ENCODE measurements around the gene ANO10.
"Not testable (repeated sequence)": the region's sequence is repeated elsewhere in the genome, so short reads cannot be mapped to it uniquely, and the experiment has no call there.

ANO10 gene

DNA sequence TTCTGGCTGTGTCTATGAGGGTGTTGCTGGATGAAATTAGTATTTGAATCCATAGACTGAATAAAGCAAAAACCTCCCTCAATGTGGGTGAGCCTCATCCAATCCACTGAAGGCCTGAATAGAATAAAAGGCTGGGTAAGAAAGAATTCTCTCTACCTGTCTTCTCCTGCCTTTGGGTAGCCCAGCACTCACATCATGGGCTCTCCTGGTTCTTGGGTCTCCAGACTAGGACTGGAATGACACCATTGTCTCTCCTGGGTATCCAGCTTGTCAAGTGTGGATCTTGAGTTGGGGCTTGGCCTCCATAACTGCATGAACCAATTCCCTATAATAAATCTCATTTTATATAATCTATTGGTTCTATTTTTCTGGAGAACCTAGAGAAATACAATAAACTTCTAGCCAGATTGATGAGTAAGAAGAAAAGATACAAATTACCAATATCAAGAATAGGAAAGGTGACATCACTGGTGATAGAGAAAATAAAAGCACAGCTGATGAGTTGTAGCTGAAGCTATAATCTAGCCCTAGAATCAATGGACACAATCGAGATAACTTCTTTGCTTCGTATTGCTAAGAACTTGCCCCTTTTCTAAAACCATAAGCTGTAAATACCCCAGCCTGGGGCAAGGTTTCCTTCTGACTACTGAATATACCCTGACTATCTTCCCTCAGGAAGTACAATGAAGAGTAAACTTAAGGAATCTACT, 106.4 kb downstream of the ANO10 start:
- DNase-seq = no peak

DNA sequence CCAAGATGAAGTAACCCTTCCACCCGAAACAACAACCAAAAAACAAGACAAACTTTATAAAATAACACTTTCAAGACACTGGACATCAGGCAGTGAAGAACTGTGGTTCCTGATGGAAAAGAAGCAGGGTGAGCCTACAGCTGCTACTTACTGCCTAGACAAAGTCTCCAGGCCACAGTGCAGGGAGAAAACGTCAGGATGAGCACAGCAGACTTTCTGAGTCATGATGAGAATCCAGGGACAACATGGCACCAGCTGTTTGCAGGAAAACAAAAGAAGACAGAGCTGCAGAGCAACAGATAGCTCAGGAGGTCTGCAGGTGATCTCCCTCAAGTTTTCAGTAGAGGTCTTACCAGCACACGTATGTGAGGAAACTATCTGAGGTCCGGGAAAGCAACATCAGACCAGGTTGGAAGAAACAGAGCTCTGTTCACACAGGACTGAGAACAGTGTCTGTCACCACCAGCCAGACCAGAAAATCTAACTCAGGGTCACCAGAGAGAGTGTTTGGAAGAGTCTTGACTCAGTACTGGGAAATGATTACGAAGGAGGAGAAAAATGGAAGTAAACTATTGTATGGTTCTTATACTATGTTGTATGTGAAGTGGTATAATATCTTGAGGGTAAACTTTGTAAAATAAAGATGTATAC, 108.9 kb downstream of the ANO10 start:
- no peak for DNase-seq

DNA sequence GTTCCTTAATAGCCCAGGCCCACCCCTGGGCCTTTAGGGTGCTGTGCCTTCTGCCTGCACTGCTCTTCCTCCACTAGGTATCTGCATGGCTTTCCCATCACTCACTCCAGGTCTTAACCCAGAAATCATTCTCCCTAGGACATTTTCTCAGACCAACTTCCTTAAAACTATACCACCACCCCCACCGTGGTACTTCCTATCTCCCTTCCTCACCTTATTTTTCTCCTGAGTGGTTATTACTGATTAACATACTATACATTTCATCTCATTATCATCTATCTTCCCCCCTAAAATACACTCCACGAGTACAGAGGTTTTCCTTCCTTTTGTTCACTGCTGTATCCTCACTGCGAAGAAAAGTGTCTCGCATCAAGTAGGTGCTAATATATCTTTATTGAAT, 115.2 kb downstream of the ANO10 start:
- DNase-seq = no peak

DNA sequence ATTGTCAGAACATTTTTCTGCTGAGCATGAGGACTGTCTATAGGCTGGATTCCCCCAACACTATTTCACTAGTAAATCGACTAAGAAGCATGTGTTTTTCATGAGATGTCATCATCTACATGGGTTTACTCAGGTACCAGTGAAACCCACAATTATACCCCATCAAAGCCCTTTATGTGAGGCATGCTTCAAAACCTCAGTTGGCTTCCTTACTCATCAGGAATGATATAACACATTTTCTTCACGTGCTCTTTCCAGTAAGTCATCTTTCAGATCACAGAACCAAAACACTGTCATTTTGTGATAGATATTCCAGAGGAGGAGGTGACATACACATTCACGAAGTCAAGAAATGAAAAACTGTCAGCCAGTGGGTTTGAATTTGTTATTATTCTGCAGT, 116.5 kb downstream of the ANO10 start:
- DNase-seq = no peak

DNA sequence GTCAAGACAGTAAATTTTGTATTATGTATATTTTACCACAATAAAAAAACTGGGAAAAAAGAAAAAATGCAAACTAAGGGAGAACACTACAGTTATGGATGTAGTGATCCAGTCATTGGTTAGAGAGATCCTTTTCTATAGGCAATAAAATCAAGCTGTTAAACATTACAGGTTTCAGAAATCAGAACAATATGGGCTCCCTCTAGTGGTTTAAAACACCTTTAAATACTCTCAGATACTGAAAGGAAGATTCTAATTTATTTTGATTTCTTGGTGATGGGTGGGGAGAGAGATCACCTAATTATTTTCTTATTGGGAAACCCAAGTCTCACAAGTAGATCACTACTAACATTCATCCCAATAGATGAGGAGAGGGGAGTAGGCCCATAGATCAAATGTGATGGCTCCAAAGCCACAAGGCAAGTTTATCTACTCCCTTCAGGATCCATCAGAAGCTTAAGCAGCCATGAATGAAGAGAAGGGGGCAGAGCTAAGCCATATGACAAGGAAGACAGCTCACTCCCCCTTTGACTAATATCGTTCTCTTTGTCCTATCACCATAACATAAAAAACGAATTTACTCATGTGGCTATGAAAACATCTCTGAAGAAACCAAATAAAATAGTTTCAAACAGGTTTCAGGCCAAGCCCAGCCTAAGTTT, 118.6 kb downstream of the ANO10 start:
- no peak for DNase-seq

DNA sequence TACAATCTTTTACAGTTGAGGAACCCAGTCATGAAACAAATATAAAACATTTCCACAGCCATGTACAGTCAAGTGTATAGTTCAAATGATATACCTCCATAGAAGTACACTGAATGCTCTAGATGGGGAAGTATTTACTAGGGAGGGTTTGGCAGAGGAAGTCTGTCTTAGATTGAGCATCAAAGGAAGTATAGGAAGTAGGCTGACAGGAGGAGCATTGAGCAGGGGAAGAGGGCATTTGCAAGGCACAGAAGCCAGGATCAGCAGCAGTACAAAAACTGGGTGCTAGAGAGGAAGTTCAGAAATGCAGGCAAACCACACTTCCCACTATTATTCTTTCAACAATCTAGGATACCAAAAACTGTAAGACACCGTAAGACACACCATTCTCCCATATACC, 122.6 kb downstream of the ANO10 start:
- no peak for DNase-seq

DNA sequence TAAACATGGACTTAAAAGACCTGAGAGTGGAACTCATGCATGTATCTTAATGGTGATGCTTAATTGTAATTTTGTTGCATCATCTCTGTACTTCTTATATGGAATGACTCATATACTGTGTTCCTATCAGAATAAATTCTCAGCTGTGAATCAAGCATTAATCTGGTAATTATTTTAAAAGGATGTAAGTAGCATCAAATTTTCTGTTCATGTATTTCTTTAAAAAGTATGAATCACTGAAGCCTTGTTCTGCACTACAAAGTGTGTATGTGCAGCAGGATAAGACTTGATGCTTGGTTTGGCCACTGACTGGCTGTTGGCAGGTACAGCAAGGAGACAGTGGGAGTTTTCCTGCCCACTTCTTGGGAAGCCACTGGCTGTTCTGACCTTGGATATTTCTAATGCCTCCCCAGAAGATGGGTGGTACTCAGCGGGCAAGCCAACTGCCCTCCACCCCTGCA, 123.9 kb downstream of the ANO10 start:
- DNase-seq = no peak

DNA sequence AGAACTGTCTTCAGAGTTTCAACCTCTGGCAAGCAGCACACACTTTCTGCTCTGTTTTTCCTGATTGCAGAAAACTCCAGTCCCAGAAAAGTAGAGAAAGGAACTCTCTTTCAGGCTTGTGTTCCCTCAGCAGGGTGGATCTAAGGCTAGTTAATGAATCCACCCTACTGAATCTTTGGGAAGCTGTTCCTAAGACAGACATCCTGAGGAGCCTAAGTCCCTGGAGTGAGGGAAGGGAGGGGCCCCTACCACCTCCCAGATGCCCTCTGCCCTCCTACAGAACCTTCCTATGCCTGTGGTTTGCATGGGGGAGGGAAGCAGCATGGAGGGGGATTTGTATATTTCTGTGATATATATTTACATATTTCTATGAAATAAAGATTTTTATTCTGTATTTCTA, 124.4 kb downstream of the ANO10 start:
- DNase-seq = no peak

DNA sequence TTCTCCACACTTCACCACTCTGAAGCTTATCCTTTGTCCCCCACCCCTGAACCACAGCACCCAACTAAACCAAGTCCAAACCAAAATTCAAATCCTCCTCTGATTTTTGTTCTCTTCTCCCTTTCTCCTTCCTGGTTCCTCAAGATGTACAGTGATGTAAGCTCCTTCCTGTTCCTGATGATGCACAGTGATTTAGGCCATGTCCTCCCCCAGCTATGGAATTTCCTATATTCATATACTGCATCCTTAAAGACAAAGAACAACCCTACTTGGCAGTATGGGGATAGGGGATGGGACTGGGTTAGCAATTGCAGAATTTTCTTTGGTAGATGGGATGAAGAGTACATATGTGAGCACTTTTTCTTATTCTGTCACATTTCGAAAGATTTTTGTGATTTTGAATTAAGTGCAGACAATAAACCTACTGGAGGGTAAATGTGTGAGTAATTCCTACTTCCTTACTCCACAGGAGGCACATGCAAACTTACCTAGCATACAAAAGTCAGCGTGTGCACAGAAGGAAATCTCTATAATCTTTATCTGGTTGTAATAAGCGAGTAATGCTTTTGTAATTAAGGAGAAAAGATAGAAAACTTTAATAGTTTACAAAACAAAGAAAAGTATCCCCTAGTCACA, 125.0 kb downstream of the ANO10 start:
- DNase-seq = no peak

DNA sequence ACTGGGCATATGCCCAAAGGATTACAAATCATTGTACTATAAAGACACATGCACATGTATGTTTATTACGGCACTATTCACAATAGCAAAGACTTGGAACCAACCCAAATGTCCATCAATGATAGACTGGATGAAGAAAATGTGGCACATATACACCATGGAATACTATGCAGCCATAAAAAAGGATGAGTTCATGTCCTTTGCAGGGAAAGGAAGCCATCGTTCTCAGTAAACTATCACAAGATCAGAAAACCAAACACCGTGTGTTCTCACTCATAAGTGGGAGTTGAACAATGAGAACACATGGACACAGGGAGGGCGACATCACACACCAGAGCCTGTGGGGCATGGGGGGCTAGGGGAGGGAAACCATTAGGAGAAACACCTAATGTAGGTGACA, 128.9 kb downstream of the ANO10 start:
- not testable (repeated sequence) for DNase-seq

DNA sequence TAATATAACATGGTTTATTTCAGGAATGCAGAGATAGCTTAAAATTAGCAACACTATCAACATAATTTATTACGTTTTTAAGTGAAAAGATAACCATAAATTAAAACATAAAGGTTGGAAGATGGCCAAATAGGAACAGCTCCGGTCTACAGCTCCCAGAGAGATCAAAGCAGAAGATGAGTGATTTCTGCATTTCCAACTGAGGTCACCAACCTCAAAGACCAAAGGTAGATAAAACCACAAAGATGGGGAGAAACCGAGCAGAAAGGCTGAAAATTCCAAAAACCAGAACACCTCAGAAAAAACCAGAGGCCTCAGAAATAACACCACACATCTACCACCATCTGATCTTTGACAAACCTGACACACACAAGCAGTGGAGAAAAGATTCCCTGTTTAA, 130.0 kb downstream of the ANO10 start:
- DNase-seq = not testable (repeated sequence)

DNA sequence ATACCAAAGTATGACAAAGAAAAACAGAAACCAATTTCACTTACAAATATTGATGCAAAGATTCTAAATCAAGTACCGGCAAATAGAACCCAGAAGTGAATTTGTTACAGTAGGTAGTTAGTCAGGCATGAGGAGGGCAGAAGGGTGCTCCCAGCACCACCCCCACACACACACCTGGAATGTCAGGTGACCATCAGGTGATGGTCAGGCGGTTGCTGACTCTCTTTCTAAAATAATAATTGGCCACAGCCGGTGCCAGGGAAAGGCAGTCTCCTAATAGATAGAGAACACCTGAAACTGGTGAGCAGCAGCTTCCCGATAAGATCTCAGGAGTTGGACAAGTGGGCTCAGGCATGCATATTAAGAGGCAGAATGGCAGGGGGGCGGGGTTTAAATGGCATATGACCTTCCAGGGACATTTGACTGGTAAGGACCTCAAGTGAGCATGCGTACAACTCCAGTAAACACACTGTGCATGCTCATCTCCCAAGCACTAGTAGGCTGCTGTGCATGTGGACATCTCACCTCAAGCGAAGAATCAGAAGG, 131.1 kb downstream of the ANO10 start:
- DNase-seq = no peak

DNA sequence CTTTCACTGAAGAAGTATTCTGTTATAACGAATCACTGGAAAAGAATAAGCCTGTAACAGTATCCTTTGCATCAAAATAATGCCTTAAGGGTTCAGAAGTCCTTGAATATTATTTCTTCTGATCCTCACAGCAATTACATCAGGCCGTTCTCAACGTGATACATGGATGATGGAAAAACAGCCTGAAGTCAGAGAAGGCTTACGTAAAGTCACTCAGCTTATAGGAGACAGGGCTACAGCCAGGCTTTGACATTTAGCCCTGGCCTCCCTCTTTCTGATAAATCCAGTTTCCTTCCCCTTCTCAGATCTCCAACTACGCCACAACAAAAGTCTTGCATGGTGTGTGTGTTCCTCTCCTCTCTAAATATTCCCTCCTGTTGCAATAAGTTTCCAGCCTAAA, 131.9 kb downstream of the ANO10 start:
- DNase-seq = no peak

DNA sequence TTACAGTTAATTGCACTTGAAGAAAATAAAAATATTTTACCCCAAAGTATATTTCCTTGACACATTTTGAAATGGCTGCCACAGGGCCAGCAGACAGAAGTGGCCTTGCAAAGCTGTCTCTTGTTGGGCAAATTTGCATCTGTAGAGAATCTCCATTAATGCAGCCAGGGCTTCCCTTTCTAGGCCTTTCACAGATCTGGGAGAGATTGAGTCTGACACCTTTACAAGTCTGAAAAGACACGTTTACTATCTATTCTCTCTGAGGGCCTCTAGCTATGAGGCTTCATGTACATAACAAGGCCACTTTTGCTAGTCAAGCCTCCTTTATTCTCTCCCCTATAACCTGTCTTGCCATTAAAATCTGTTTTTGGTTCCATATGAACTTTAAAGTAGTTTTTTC, 135.9 kb downstream of the ANO10 start:
- DNase-seq = no peak

DNA sequence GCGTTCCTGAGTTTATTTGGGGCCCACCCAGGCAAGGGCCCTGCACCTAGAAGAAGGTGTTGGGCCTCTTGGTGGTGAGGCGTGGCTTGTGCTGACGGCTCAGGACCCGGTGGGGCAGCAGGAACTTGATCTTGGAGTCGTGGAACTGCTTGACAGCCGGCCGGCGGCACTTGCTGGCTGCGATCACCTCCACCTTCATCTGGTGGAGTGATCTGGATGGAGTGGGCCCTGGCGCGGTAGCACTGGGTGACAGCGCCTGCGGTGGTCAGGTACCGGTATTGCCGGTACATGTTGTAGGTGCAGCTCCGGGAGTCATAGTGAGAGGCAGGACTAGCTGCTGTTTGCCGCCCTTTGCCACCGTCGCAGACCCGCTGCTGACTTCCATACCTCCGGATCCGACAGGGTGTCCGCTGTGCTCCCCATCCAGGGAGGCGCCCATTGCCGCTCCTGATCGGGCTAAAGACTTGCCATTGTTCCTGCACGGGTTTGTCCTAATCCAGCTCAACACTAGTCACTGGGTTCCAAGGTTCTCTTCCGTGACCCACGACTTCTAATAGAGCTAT, 136.8 kb downstream of the ANO10 start:
- DNase-seq = no peak

DNA sequence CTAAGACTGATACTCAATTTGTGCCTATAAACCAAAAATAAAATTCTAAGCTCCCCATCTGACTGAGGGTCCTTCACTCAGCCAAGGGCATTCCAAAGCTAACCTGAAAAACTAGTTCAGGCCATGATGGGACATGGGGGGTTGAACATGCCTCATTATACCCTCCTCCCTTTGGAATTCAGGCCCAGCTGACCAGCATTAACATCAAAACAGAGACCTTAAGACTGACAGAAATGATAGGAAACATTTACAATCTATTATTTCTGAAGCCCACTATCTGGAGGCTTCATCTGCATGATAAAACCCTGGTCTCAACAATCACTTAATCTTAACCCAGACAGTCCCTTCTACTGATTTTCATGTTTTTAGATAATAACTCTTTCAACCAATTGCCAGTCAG, 140.4 kb downstream of the ANO10 start:
- DNase-seq = no peak

DNA sequence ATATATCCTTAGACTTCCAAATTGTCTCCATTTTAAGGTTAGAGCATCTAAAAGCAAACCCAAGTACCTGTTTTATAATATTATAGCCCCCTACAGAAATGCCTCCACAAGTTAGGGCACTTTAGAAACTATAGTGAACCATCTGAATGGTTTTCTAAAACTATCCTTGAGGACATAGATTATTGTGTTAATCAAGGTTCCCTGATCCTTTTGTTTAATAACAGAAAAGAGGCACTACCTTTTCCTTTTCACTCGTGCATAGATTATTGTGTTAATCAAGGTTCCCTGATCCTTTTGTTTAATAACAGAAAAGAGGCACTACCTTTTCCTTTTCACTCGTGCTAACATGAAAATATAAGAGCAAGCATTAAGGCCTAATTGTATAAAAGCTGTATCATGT, 143.0 kb downstream of the ANO10 start:
- DNase-seq = not testable (repeated sequence)

DNA sequence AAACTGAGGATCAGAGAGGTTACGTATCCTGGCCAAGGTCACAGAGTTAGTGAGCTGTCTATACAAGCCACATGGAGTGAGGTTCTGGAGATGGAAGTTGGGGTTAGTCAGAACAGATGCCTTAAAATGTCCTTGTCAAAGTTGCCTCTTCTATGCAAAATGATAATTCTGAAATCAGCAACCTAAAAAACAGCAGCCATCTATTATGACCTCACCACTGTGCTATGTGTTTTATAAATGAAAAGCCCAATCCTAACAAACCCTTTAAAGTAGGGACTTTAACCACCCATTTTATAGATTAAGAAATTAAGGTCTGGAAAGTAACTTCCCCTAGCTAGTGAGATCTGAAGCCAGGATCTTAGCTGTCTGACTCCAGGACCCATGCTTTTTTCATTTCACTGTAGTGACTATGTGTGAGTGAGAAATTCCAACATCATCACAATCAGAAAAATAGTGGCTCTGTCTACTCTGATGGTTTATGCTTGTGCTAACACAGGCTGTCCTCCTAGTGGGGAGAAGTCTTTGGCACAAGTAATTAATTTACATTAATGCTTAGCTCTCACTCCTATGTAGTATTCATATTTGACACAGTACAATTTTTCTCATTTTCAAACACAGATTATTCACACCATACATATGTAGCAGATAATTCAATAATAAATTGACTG, 143.6 kb downstream of the ANO10 start:
- no peak for DNase-seq

DNA sequence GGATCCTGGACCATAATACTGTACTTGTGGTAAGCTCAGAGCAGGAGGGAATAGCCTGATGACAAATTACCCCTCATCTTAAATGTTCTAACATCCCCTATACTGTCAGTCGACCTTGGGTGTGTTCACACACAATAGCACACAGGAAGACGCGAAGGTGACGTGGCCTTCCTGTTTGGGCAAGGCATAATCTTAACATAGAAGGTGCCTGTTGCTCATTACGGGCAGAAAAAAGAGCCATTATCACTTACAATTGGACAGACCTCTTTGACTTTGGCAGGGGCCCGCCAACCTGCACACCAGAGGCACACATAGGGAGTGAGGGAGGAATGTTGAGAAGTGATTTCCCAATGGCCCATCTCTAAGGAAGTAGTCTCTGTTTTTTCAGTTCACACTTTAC, 144.2 kb downstream of the ANO10 start:
- no peak for DNase-seq

DNA sequence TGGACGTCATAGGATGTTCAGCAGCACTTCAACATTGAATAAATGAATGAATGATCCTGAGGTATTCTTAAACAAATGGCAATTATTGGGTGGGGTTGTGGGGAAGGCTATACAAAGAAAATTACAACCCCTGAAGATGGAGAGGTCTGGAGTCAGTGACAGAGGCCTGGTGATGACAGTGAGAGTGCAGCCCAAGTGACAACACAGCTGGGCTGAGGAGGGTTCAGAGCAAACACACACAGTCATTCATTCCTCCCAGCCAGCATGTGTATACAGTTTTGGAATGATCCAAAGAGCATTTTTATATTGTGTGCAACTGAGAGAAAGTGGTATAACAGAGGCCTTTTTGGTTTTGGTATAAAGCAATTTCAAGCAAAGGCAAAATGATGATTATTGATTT, 148.1 kb downstream of the ANO10 start:
- DNase-seq = no peak

DNA sequence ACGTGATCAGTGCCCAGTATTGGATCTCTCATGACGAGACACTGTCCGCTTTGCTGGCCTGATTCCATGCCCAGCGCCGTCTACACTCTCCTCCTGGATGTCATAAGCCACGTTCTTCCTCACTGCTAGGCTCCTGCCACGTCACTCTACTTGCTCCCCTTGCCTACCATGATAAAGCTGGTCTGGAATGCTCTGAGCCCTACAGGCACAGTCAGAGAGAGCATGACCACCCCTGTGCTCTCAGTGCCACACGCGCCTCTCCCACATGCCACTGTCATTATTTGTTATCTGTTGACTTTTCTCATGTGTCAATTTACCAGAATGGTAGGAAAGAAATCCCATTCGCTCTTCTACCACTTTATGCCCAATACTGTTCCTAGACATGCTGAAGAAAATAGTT, 148.6 kb downstream of the ANO10 start:
- no peak for DNase-seq

DNA sequence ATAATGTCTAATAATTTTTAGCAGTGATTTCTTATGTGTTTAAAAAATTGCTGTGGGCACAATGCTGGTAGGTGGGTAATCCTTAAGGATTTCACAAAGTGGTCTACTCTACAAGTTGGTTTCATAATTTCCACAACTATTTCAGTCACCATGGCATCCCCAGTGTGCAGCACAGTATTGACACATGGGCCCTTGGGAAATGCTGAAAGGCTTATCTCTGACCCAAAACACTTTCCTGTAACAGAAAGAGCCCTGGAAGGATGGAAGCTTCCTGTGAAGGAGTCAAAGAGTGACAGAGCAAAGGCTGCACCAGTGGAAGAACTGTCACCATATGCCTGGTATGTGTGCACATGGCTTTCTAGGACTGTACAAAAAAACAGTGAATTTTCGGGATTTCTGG, 153.7 kb downstream of the ANO10 start:
- no peak for DNase-seq

DNA sequence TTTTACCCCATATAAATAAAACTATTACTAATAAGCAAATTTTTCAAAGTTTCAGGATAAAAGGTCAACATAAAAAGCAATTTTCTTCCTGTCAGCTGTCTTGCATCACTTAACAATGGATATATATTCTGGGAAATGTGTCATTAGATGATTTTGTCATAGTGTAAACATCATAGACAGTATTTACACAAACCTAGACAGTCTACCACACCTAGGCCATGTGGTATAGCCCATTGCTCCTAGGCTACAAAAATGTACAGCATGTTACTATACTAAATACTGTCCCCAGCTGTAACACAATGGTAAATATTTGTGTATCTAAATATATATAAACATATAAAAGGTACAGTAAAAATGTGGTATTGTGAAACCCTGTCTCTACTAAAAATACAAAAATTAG, 156.7 kb downstream of the ANO10 start:
- DNase-seq = no peak
